Measurements from ENCODE around the gene SCAF11. TPM values are rescaled to one million over a fixed set of nuclear protein-coding genes. Genes with fewer than 3 reads are reported as not detected.

SCAF11 gene
- total RNA-seq, 1 donor from 2014 or later, result 107 TPM

DNA sequence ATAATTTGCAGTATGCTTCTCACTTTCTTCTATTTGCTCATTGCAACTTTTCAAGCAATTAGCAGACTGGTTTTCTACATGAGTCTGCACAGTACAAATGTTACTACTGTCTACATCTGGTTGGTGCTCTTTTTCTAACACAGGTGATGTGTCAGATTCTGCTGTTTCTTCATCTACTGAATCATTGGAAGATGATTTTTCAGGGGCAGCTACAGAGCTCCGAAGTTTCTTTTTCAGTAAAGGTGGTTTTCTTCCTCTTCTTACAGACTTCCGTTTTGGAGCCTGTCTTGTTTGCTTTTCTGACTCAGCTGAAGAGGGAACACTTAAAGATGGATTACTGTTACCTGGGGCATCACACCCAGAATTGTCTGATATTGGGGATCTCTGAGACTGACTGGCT is 62.1 kb downstream of the SCAF11 start:
- no peaks in the 10 kb centered on the region for H3K4me1 Mint-ChIP-seq (ENCODE audit: unreplicated experiment)
- DNase-seq (ENCODE audit: extremely low spot score, unreplicated experiment), result no peak
- H3K36me3 Mint-ChIP-seq, result peaks cover 42% of the 10 kb centered on the region
- no peak overlapping the region for H3K27ac Mint-ChIP-seq
- no peaks in the 10 kb centered on the region for H3K27me3 Mint-ChIP-seq
- no peaks in the 10 kb centered on the region for H3K9me3 Mint-ChIP-seq
- H3K4me3 Mint-ChIP-seq, result no peak overlapping the region
- TF ChIP-seq, protein P1, sequence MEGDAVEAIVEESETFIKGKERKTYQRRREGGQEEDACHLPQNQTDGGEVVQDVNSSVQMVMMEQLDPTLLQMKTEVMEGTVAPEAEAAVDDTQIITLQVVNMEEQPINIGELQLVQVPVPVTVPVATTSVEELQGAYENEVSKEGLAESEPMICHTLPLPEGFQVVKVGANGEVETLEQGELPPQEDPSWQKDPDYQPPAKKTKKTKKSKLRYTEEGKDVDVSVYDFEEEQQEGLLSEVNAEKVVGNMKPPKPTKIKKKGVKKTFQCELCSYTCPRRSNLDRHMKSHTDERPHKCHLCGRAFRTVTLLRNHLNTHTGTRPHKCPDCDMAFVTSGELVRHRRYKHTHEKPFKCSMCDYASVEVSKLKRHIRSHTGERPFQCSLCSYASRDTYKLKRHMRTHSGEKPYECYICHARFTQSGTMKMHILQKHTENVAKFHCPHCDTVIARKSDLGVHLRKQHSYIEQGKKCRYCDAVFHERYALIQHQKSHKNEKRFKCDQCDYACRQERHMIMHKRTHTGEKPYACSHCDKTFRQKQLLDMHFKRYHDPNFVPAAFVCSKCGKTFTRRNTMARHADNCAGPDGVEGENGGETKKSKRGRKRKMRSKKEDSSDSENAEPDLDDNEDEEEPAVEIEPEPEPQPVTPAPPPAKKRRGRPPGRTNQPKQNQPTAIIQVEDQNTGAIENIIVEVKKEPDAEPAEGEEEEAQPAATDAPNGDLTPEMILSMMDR (conservative IDR thresholded peaks at IDR 0.05), result no peak

GRCh38 chr12:45918818-45919217 is 71.6 kb downstream of the SCAF11 start:
- no peak overlapping the region for H3K27ac Mint-ChIP-seq
- no peak overlapping the region for H3K4me3 Mint-ChIP-seq
- no peaks in the 10 kb centered on the region for H3K9me3 Mint-ChIP-seq
- peaks cover 15% of the 10 kb centered on the region for H3K36me3 Mint-ChIP-seq
- TF ChIP-seq, protein P1 (conservative IDR thresholded peaks at IDR 0.05), result no peak
- no peak for DNase-seq (ENCODE audit: extremely low spot score, unreplicated experiment)
- H3K4me1 Mint-ChIP-seq (ENCODE audit: unreplicated experiment), result no peaks in the 10 kb centered on the region
- no peaks in the 10 kb centered on the region for H3K27me3 Mint-ChIP-seq

DNA sequence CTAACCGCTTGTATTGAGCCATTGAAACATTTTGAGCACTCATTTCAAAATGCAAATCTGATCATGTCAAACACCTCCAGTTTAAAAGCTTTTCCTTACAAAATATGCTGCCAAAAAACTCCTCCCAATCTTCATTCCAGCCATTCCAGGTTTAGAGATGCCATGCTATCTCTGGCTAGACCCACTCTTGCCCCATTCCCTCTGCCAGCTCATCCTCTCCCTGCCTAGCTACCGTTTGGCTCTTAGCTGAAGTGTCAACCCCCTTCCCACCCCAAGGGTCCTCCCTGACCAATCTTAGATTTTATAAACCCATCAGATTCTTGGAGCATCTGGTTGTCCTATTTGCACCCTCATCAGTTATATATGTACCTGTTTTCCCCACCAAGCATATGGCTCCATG is 75.0 kb downstream of the SCAF11 start:
- TF ChIP-seq, protein P1 (conservative IDR thresholded peaks at IDR 0.05), result no peak
- Mint-ChIP-seq H3K27me3 (no peaks in the 10 kb centered on the region), H3K36me3 (peaks cover 4% of the 10 kb centered on the region), H3K4me1 (ENCODE audit: unreplicated experiment) (no peaks in the 10 kb centered on the region), H3K9me3 (no peaks in the 10 kb centered on the region), H3K27ac (no peak overlapping the region), H3K4me3 (no peak overlapping the region)
- DNase-seq (ENCODE audit: extremely low spot score, unreplicated experiment), result no peak

- Mint-ChIP-seq H3K4me3 (no peak overlapping the region), H3K36me3 (peaks cover 4% of the 10 kb centered on the region), H3K27me3 (no peaks in the 10 kb centered on the region), H3K27ac (no peak overlapping the region), H3K9me3 (no peaks in the 10 kb centered on the region), H3K4me1 (ENCODE audit: unreplicated experiment) (peaks cover 6% of the 10 kb centered on the region)
- DNase-seq (ENCODE audit: extremely low spot score, unreplicated experiment), result no peak
- TF ChIP-seq, protein P1 (conservative IDR thresholded peaks at IDR 0.05), result no peak
Observed at GRCh38 chr12:45914090-45914489, 76.3 kb downstream of the SCAF11 start.

GRCh38 chr12:45913631-45914030 is 76.7 kb downstream of the SCAF11 start:
- H3K4me1 Mint-ChIP-seq (ENCODE audit: unreplicated experiment), result peaks cover 7% of the 10 kb centered on the region
- H3K27me3 Mint-ChIP-seq, result no peaks in the 10 kb centered on the region
- H3K27ac Mint-ChIP-seq, result no peak overlapping the region
- H3K4me3 Mint-ChIP-seq, result no peak overlapping the region
- TF ChIP-seq, protein P1 (conservative IDR thresholded peaks at IDR 0.05), result no peak
- no peak for DNase-seq (ENCODE audit: extremely low spot score, unreplicated experiment)
- no peaks in the 10 kb centered on the region for H3K9me3 Mint-ChIP-seq
- peaks cover 4% of the 10 kb centered on the region for H3K36me3 Mint-ChIP-seq

DNA sequence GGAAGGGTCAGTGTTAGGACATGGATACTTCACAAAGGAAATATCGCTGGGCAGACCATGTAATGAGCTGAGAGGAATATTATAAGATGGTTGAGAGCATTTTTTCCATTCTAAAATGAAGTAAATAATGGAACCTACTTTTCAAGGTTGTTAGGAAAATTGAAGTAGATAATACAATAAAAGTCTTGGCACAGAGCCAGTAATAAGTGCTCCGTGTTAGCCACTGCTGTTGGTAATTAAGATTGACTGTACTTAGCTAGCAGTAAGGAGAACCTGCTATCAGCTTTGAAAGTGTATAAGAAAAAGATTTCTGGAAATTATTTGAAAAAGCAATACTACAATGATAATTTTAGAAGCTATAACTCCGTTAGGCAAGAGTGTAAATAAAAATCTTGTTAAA is 77.6 kb downstream of the SCAF11 start:
- TF ChIP-seq, protein P1 (conservative IDR thresholded peaks at IDR 0.05), result no peak
- no peaks in the 10 kb centered on the region for H3K9me3 Mint-ChIP-seq
- peaks cover 4% of the 10 kb centered on the region for H3K36me3 Mint-ChIP-seq
- peaks cover 7% of the 10 kb centered on the region for H3K4me1 Mint-ChIP-seq (ENCODE audit: unreplicated experiment)
- H3K27me3 Mint-ChIP-seq, result no peaks in the 10 kb centered on the region
- H3K27ac Mint-ChIP-seq, result no peak overlapping the region
- no peak overlapping the region for H3K4me3 Mint-ChIP-seq
- no peak for DNase-seq (ENCODE audit: extremely low spot score, unreplicated experiment)
